Natural killer cell (primary cell): ENCODE data around the gene NOB1. TPM values are rescaled to one million over a fixed set of nuclear protein-coding genes. Genes with fewer than 3 reads are reported as not detected.

Source experiments
- ATAC-seq, 3 donors: fragments of 150-1000 bp in 2 of 3; fragments of 200-7000 bp in 1 of 3; cut with Tn5 transposase; 1 replicate in 1 of 3; 2 replicates in 2 of 3; pipeline ENCODE4 v1.10.0; 2021; ENCODE audit warnings: mild to moderate bottlenecking in 2 of 3, moderate library complexity in 2 of 3
- DNase-seq, 2 donors: peaks; one replicate each; pipeline versions ENCODE4 v3.0.0 to v3.0.0-alpha.2; 2013 to 2021; ENCODE audit warnings: mixed read lengths in 1 of 2
- H3K27ac ChIP-seq: one replicate; pipeline ENCODE4 v1.5.1; 2013; ENCODE audit warnings: mild to moderate bottlenecking, low read length
- H3K27me3 ChIP-seq: one replicate; pipeline ENCODE4 v1.6.1; 2013; ENCODE audit warnings: low read length; ENCODE audit not compliant: control insufficient read depth, insufficient read depth
- H3K36me3 ChIP-seq: one replicate; pipeline ENCODE4 v1.6.1; 2013; ENCODE audit warnings: low read length; ENCODE audit not compliant: control insufficient read depth, insufficient read depth
- H3K4me1 ChIP-seq: one replicate; pipeline ENCODE4 v1.6.1; 2013; ENCODE audit warnings: low read length; ENCODE audit not compliant: control insufficient read depth, insufficient read depth
- H3K4me3 ChIP-seq: one replicate; pipeline ENCODE4 v1.5.1; 2013; ENCODE audit warnings: low read length
- H3K9me3 ChIP-seq: one replicate; pipeline ENCODE4 v1.6.1; 2013; ENCODE audit warnings: low read length; ENCODE audit not compliant: control insufficient read depth, insufficient read depth
- H3K27ac Mint-ChIP-seq, 2 donors: one replicate each; pipeline ENCODE4 v1.8.0; 2022; ENCODE audit warnings: mild to moderate bottlenecking in 2 of 2, mixed read lengths in 2 of 2, moderate library complexity in 1 of 2
- H3K27me3 Mint-ChIP-seq, 2 donors: one replicate each; pipeline ENCODE4 v1.8.0; 2022; ENCODE audit warnings: low read depth in 2 of 2, mixed read lengths in 2 of 2
- H3K36me3 Mint-ChIP-seq: one replicate; pipeline ENCODE4 v1.8.0; 2022; ENCODE audit warnings: mixed read lengths
- H3K4me1 Mint-ChIP-seq, 2 donors: one replicate each; pipeline ENCODE4 v1.8.0; 2022; ENCODE audit warnings: mixed read lengths in 2 of 2
- H3K4me3 Mint-ChIP-seq: one replicate; pipeline ENCODE4 v1.8.0; 2022; ENCODE audit warnings: mild to moderate bottlenecking, moderate library complexity, mixed read lengths
- H3K9me3 Mint-ChIP-seq, 2 donors: one replicate each; pipeline ENCODE4 v1.8.0; 2022; ENCODE audit warnings: mixed read lengths in 2 of 2
- CTCF ChIP-seq: fragments of 200-600 bp; IDR thresholded peaks from one replicate; pipeline ENCODE4 v1.8.0; 2022; ENCODE audit warnings: antibody characterized with exemption
- WGBS: methylation state at CpG from one replicate; pipeline ENCODE4 v1.1.7; 2013; ENCODE audit warnings: missing lambda C conversion rate; ENCODE audit not compliant: insufficient coverage; 5-methylcytosine and 5-hydroxymethylcytosine counted together
- intact Hi-C: fragments of 100-400 bp; cut with micrococcal nuclease; formaldehyde crosslinking; loops from one replicate; pipeline ENCODE4 v1.14.2; 2022
- total RNA-seq, 4 donors: library from RNA; stranded (reverse); fragments of 120-200 nt in 1 of 4; gene quantifications; one replicate each; pipeline versions ENCODE4 v1.2.3 to v1.2.4, GENCODE V29; 2013 to 2022

NOB1 gene
- total RNA-seq, 3 donors from 2014 or later (not counting 1 experiment from before 2014, with no cell fraction given), result 20.9 to 34.4 (median 32.0) TPM

- ATAC-seq, result no peak
- DNase-seq, result no peak
- no peaks in the 10 kb centered on the region for H3K9me3 ChIP-seq
- no peak overlapping the region for H3K4me3 ChIP-seq
- Mint-ChIP-seq H3K9me3 (no peaks in the 10 kb centered on the region), H3K36me3 (peaks cover 9% of the 10 kb centered on the region), H3K4me1 (peaks cover 0 to 10% of the 10 kb centered on the region in 2 donors), H3K4me3 (no peak overlapping the region), H3K27me3 (no peaks in the 10 kb centered on the region), H3K27ac (no peak overlapping the region)
- peaks cover 80% of the 10 kb centered on the region for H3K36me3 ChIP-seq
- no peaks in the 10 kb centered on the region for H3K27me3 ChIP-seq
- 94% methylated on average over 10 of the region's 10 CpGs for WGBS
- no peak overlapping the region for H3K27ac ChIP-seq
- no peaks in the 10 kb centered on the region for H3K4me1 ChIP-seq
- TF ChIP-seq CTCF, result no peak
- intact Hi-C loops, result no loop called here
Observed at GRCh38 chr16:69745959-69746358, 8.8 kb downstream of the NOB1 start.

DNA sequence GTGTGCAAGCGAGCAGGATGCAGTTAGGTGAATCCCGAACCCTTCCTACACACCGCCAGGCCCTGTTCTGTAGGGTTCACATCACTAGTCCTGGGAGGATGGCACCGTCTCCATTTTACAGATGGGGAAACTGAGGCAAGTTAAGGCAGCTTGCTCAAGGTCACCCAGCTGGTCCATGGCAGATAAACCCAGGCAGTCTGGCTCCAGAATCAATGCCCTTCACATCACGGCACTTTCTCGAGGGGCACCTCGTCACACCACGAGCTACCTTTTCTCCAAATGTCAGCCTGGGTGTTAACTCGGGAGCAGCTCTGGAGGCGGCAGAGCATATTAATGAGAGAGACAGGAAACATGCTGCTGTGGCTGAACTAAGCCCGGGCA lies 9.5 kb downstream of the NOB1 start:
- WGBS, result 94% methylated on average over 11 of the region's 11 CpGs
- peaks cover 9% of the 10 kb centered on the region for H3K36me3 Mint-ChIP-seq

GRCh38 chr16:69744363-69745231 lies 10.1 kb downstream of the NOB1 start:
- peak overlapping the region in 1 of 2 donors; percentile 61 for H3K27ac Mint-ChIP-seq

More for the DNA sequence above, 9.5 kb downstream of the NOB1 start:
- H3K9me3 ChIP-seq, result no peaks in the 10 kb centered on the region
- no peak overlapping the region for H3K27ac ChIP-seq
- H3K9me3 Mint-ChIP-seq, result no peaks in the 10 kb centered on the region
- H3K27me3 Mint-ChIP-seq, result no peaks in the 10 kb centered on the region
- peaks cover 79% of the 10 kb centered on the region for H3K36me3 ChIP-seq
- intact Hi-C loops, result no loop called here
- no peaks in the 10 kb centered on the region for H3K27me3 ChIP-seq
- no peak for DNase-seq
- H3K4me3 ChIP-seq, result no peak overlapping the region
- TF ChIP-seq CTCF, result no peak
- ATAC-seq, result no peak
- H3K27ac Mint-ChIP-seq, result no peak overlapping the region
- H3K4me1 ChIP-seq, result no peaks in the 10 kb centered on the region
- H3K4me3 Mint-ChIP-seq, result no peak overlapping the region
- peaks cover 0 to 10% of the 10 kb centered on the region in 2 donors for H3K4me1 Mint-ChIP-seq

More at GRCh38 chr16:69744363-69745231, 10.1 kb downstream of the NOB1 start:
- DNase-seq, result no peak
- Mint-ChIP-seq H3K4me1 (peaks cover 0 to 10% of the 10 kb centered on the region in 2 donors), H3K36me3 (peaks cover 9% of the 10 kb centered on the region), H3K27me3 (no peaks in the 10 kb centered on the region), H3K4me3 (no peak overlapping the region), H3K9me3 (no peaks in the 10 kb centered on the region)
- intact Hi-C loops, result no loop called here
- Histone ChIP-seq H3K27ac (no peak overlapping the region), H3K36me3 (peaks cover 83% of the 10 kb centered on the region), H3K4me1 (no peaks in the 10 kb centered on the region), H3K27me3 (no peaks in the 10 kb centered on the region), H3K9me3 (no peaks in the 10 kb centered on the region), H3K4me3 (no peak overlapping the region)
- WGBS, result 97% methylated on average over 35 of the region's 35 CpGs
- TF ChIP-seq CTCF, result no peak
- ATAC-seq, result no peak
